Measurements from ENCODE around the gene NDC1.

NDC1 gene

DNA sequence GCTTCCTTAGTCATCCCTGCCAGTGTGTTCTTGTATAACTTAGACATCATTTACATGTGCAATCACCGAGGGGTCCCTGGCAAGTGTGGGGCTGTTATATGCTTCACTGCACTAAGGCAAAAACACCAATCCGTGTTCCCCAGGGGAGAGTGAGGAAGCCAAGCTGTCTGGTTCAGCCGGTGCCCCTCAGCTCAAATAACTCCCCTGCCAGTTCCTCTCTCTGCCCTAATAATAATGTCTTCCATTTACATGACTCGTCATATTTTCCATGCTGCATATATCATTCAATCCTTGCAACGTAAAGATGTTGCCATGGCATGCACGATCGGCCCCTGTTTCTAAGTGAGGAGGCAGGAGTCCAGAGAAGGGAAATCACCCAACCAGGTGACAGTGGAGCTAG is 24.4 kb upstream of the NDC1 start:
- DNase-seq, result no peak
- Histone ChIP-seq H3K9ac (ENCODE audit: low read length) (no peak overlapping the region), H3K79me2 (ENCODE audit: low read length) (no peaks in the 10 kb centered on the region), H3K27ac (ENCODE audit: low read length) (no peak overlapping the region), H3K27me3 (replicated peaks; ENCODE audit: insufficient read depth, low read length) (no peaks in the 10 kb centered on the region), H3K4me3 (ENCODE audit: low read length) (no peak overlapping the region), H2AFZ (ENCODE audit: low read length) (no peak overlapping the region), H3K9me3 (replicated peaks; ENCODE audit: insufficient read depth, low read length) (no peaks in the 10 kb centered on the region), H4K20me1 (ENCODE audit: insufficient read depth, low read length) (no peaks in the 10 kb centered on the region), H3K4me1 (ENCODE audit: low read length) (no peaks in the 10 kb centered on the region), H3K36me3 (replicated peaks; ENCODE audit: insufficient read depth, low read length) (no peaks in the 10 kb centered on the region), H3K9me2 (replicated peaks; ENCODE audit: insufficient read depth, low read length) (no peaks in the 10 kb centered on the region), H3K4me2 (ENCODE audit: low read depth, low read length) (no peak overlapping the region), H3F3A (ENCODE audit: insufficient read depth, low read length) (no peaks in the 10 kb centered on the region)
- TF ChIP-seq, protein P1, sequence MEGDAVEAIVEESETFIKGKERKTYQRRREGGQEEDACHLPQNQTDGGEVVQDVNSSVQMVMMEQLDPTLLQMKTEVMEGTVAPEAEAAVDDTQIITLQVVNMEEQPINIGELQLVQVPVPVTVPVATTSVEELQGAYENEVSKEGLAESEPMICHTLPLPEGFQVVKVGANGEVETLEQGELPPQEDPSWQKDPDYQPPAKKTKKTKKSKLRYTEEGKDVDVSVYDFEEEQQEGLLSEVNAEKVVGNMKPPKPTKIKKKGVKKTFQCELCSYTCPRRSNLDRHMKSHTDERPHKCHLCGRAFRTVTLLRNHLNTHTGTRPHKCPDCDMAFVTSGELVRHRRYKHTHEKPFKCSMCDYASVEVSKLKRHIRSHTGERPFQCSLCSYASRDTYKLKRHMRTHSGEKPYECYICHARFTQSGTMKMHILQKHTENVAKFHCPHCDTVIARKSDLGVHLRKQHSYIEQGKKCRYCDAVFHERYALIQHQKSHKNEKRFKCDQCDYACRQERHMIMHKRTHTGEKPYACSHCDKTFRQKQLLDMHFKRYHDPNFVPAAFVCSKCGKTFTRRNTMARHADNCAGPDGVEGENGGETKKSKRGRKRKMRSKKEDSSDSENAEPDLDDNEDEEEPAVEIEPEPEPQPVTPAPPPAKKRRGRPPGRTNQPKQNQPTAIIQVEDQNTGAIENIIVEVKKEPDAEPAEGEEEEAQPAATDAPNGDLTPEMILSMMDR (IDR thresholded peaks at IDR 0.05; ENCODE audit: low read length), result no peak
- TF ChIP-seq EZH2 (optimal IDR thresholded peaks at IDR 0.05; ENCODE audit: low read depth, low read length), result no peak
- TF ChIP-seq EZH2phosphoT487 (IDR thresholded peaks at IDR 0.05; ENCODE audit: low read length), result no peak

DNA sequence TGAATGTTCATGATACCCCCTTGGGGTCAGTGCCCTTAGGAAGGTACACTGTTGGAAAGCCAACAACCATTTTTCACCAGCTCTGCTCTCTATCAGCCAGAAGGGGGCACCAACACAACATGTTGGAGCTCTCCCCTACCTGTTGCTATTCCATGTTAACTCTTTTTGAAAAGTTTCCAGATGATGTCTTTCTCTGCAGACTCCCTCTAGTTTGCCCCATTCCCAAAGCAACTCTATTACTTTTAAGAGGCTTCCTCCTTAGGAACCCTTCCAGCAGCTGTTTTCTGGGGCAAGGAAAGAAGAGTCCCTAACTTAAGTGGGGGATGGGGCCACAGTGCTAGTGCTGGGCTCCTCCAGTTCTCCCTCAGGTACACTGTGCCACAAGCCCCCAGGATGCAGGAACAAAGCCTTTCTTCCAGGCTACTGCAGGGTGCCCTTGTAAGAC is 22.9 kb upstream of the NDC1 start:
- H3K4me3 ChIP-seq (ENCODE audit: low read length), result no peak overlapping the region
- no peaks in the 10 kb centered on the region for H3K79me2 ChIP-seq (ENCODE audit: low read length)
- H3K27ac ChIP-seq (ENCODE audit: low read length), result no peak overlapping the region
- no peaks in the 10 kb centered on the region for H3K36me3 ChIP-seq (replicated peaks; ENCODE audit: insufficient read depth, low read length)
- no peaks in the 10 kb centered on the region for H3K27me3 ChIP-seq (replicated peaks; ENCODE audit: insufficient read depth, low read length)
- H3K4me1 ChIP-seq (ENCODE audit: low read length), result no peaks in the 10 kb centered on the region
- H3K9me2 ChIP-seq (replicated peaks; ENCODE audit: insufficient read depth, low read length), result no peaks in the 10 kb centered on the region
- no peak overlapping the region for H3K9ac ChIP-seq (ENCODE audit: low read length)
- H4K20me1 ChIP-seq (ENCODE audit: insufficient read depth, low read length), result no peaks in the 10 kb centered on the region
- H3K9me3 ChIP-seq (replicated peaks; ENCODE audit: insufficient read depth, low read length), result no peaks in the 10 kb centered on the region
- no peak overlapping the region for H3K4me2 ChIP-seq (ENCODE audit: low read depth, low read length)
- peak; percentile 58 for DNase-seq
- H2AFZ ChIP-seq (ENCODE audit: low read length), result no peak overlapping the region
- H3F3A ChIP-seq (ENCODE audit: insufficient read depth, low read length), result no peaks in the 10 kb centered on the region
- TF ChIP-seq, protein P1 (IDR thresholded peaks at IDR 0.05; ENCODE audit: low read length), result peak; percentile 85
- TF ChIP-seq EZH2 (optimal IDR thresholded peaks at IDR 0.05; ENCODE audit: low read depth, low read length), result no peak

DNA sequence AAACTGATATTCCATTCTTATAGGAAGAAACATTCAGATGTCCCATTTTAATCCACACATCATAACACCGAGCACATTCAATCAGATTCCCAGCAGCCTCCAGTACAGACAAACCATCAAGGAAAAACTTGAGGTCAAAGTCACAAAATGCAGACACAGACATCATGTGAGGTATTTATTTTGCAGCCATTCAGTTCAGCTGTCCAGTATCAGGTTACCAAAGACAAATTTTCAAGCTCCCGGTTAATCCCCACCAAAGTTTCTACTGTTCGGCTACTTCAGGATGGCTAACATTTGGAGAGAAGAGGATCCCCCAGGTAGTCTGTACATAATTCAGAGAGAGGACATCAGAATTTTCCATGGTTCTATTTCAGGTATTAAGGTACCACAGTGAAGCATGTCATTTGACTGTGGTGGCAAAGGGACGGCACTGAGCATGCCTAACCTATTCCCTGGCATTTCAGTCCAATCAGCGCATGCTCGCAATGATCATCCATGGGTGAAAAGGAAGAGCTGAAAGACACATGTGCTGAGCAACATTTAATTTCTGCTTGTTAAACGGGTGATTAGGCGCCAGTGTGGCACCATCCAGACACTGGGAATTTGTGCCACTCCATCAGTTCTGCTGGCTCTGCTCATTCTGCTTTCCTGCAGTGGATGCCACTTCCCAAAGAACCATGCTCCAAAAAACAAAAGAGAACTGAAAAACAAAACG is 13.6 kb upstream of the NDC1 start:
- Histone ChIP-seq H3K4me2 (ENCODE audit: low read depth, low read length) (no peak overlapping the region), H3K4me1 (ENCODE audit: low read length) (no peaks in the 10 kb centered on the region), H4K20me1 (ENCODE audit: insufficient read depth, low read length) (no peaks in the 10 kb centered on the region), H3K4me3 (ENCODE audit: low read length) (no peak overlapping the region), H3F3A (ENCODE audit: insufficient read depth, low read length) (no peaks in the 10 kb centered on the region), H3K79me2 (ENCODE audit: low read length) (no peaks in the 10 kb centered on the region), H3K27ac (ENCODE audit: low read length) (no peak overlapping the region), H3K36me3 (replicated peaks; ENCODE audit: insufficient read depth, low read length) (no peaks in the 10 kb centered on the region), H3K9me2 (replicated peaks; ENCODE audit: insufficient read depth, low read length) (no peaks in the 10 kb centered on the region), H3K27me3 (replicated peaks; ENCODE audit: insufficient read depth, low read length) (no peaks in the 10 kb centered on the region), H2AFZ (ENCODE audit: low read length) (no peak overlapping the region), H3K9me3 (replicated peaks; ENCODE audit: insufficient read depth, low read length) (no peaks in the 10 kb centered on the region), H3K9ac (ENCODE audit: low read length) (no peak overlapping the region)
- TF ChIP-seq EZH2 (optimal IDR thresholded peaks at IDR 0.05; ENCODE audit: low read depth, low read length) (no peak), EZH2phosphoT487 (IDR thresholded peaks at IDR 0.05; ENCODE audit: low read length) (no peak)
- TF ChIP-seq, protein P1 (IDR thresholded peaks at IDR 0.05; ENCODE audit: low read length), result no peak
- DNase-seq, result no peak
